ENCODE data around the gene STAM2.
"Not testable (repeated sequence)": the region's sequence is repeated elsewhere in the genome, so short reads cannot be mapped to it uniquely, and the experiment has no call there.

Gene STAM2

GRCh38 chr2:152175368-152176112 is at the start of gene STAM2:
Gene STAM2 (minus strand): TSS chr2:152175763. CDS start chr2:152175642, 121 bp downstream.
- DNase-seq, result peak; percentile 96

- DNase-seq, result no peak
Measured at GRCh38 chr2:152223977-152224376, 48.4 kb upstream of the STAM2 start.

- DNase-seq, result no peak
Measured at GRCh38 chr2:152222975-152223637, 47.5 kb upstream of the STAM2 start.

GRCh38 chr2:152221839-152222238 is 46.3 kb upstream of the STAM2 start:
- no peak for DNase-seq

GRCh38 chr2:152219077-152219828 is 43.7 kb upstream of the STAM2 start:
- no peak for DNase-seq

GRCh38 chr2:152201466-152201830 is 25.9 kb upstream of the STAM2 start:
- DNase-seq, result no peak

- peak; percentile 100 for DNase-seq
Measured at GRCh38 chr2:152200565-152201465, 25.3 kb upstream of the STAM2 start.

- no peak for DNase-seq
Measured at GRCh38 chr2:152200101-152200500, 24.5 kb upstream of the STAM2 start.

GRCh38 chr2:152198499-152198898 is 22.9 kb upstream of the STAM2 start:
- no peak for DNase-seq

- DNase-seq, result not testable (repeated sequence)
Measured at GRCh38 chr2:152197508-152198284, 22.1 kb upstream of the STAM2 start.

- no peak for DNase-seq
Measured at GRCh38 chr2:152189622-152190495, 14.3 kb upstream of the STAM2 start.

- DNase-seq, result not testable (repeated sequence)
Measured at GRCh38 chr2:152186808-152187207, 11.2 kb upstream of the STAM2 start.

GRCh38 chr2:152186262-152186661 is 10.7 kb upstream of the STAM2 start:
- DNase-seq, result no peak

- DNase-seq, result no peak
Measured at GRCh38 chr2:152183401-152184073, 8.0 kb upstream of the STAM2 start.

GRCh38 chr2:152177667-152178066 is 2.1 kb upstream of the STAM2 start:
- DNase-seq, result not testable (repeated sequence)

GRCh38 chr2:152176113-152176714 is 651 bp upstream of the STAM2 start:
- no peak for DNase-seq

GRCh38 chr2:152175012-152175367 is 573 bp downstream of the STAM2 start:
- no peak for DNase-seq

- DNase-seq, result no peak
Measured at GRCh38 chr2:152174574-152174973, 989 bp downstream of the STAM2 start.

GRCh38 chr2:152173831-152174230 is 1.7 kb downstream of the STAM2 start:
- no peak for DNase-seq

Data from islet precursor cell (in vitro differentiated cells).